ENCODE results near the gene APLP1. TPM values are rescaled to one million over a fixed set of nuclear protein-coding genes. Genes with fewer than 3 reads are reported as not detected.

APLP1 gene
- total RNA-seq, 4 donors from 2014 or later: 0.44 to 1.7 (median 0.76) TPM; not detected in 1

- Histone ChIP-seq H3K27ac (no peak overlapping the region), H3K27me3 (peaks cover 9 to 95% (median 18%) of the 10 kb centered on the region in 4 donors), H3K36me3 (no peaks in the 10 kb centered on the region), H3K4me1 (peaks cover 13 to 22% (median 14%) of the 10 kb centered on the region in 3 donors), H3K9me3 (no peaks in the 10 kb centered on the region), H3K4me3 (no peak overlapping the region)
- no peak for DNase-seq
- WGBS, 2 donors: 83 to 100% methylated on average over 1 to 4 of the region's 8 CpGs
- TF ChIP-seq CTCF (IDR thresholded peaks at IDR 0.05): no peak
- TF ChIP-seq POLR2A (IDR thresholded peaks at IDR 0.05): no peak
- intact Hi-C loops (cut with DNase I): no loop called here
Measured at GRCh38 chr19:35847911-35848310, 20.5 kb upstream of the APLP1 start.

GRCh38 chr19:35848486-35848885 lies 19.9 kb upstream of the APLP1 start:
- no peak for DNase-seq
- TF ChIP-seq POLR2A (IDR thresholded peaks at IDR 0.05) (no peak), CTCF (IDR thresholded peaks at IDR 0.05) (no peak)
- intact Hi-C loops (cut with DNase I): no loop called here
- Histone ChIP-seq H3K36me3 (no peaks in the 10 kb centered on the region), H3K4me1 (peaks cover 13 to 22% (median 14%) of the 10 kb centered on the region in 3 donors), H3K9me3 (no peaks in the 10 kb centered on the region), H3K27ac (no peak overlapping the region), H3K4me3 (no peak overlapping the region), H3K27me3 (peaks cover 9 to 95% (median 18%) of the 10 kb centered on the region in 4 donors)
- 58% methylated on average over 2 of the region's 8 CpGs; no CpG with 5 or more reads in 1 of the 2 donors for WGBS, 2 donors

GRCh38 chr19:35848919-35849505 lies 19.4 kb upstream of the APLP1 start:
- H3K27ac ChIP-seq: no peak overlapping the region
- H3K36me3 ChIP-seq: no peaks in the 10 kb centered on the region
- peaks cover 9 to 95% (median 15%) of the 10 kb centered on the region in 4 donors for H3K27me3 ChIP-seq
- no peak for DNase-seq
- TF ChIP-seq CTCF (IDR thresholded peaks at IDR 0.05) (no peak), POLR2A (IDR thresholded peaks at IDR 0.05) (no peak)
- no peak overlapping the region for H3K4me3 ChIP-seq
- intact Hi-C loops (cut with DNase I): no loop called here
- H3K4me1 ChIP-seq: peaks cover 13 to 18% (median 14%) of the 10 kb centered on the region in 3 donors
- WGBS, 2 donors: 86% methylated on average over 6 of the region's 18 CpGs; no CpG with 5 or more reads in 1 of the 2 donors
- H3K9me3 ChIP-seq: no peaks in the 10 kb centered on the region

- DNase-seq: no peak
- no peak overlapping the region for H3K27ac ChIP-seq
- peaks cover 2 to 95% (median 13%) of the 10 kb centered on the region in 4 donors for H3K27me3 ChIP-seq
- peaks cover 6 to 8% (median 6%) of the 10 kb centered on the region in 3 donors for H3K4me1 ChIP-seq
- WGBS, 2 donors: 51 to 72% methylated on average over 8 to 20 of the region's 32 CpGs
- intact Hi-C loops (cut with DNase I): no loop called here
- no peak for TF ChIP-seq CTCF (IDR thresholded peaks at IDR 0.05)
- TF ChIP-seq POLR2A (IDR thresholded peaks at IDR 0.05): no peak
- no peaks in the 10 kb centered on the region for H3K36me3 ChIP-seq
- no peak overlapping the region for H3K4me3 ChIP-seq
- no peaks in the 10 kb centered on the region for H3K9me3 ChIP-seq
Measured at GRCh38 chr19:35851213-35852028, 17.0 kb upstream of the APLP1 start.

Measured in esophagus squamous epithelium (tissue), 5 donors.